AG08396 (cell line): ENCODE results near the gene CAMK1D.
"Not testable (repeated sequence)": the region's sequence is repeated elsewhere in the genome, so short reads cannot be mapped to it uniquely, and the experiment has no call there.

ENCODE experiments used
- DNase-seq: peaks from one replicate; pipeline ENCODE4 v3.0.0; 2012; ENCODE audit warnings: low spot score, mixed read lengths

The CAMK1D gene

GRCh38 chr10:12725580-12725888 lies 376.2 kb downstream of the CAMK1D start:
- not testable (repeated sequence) for DNase-seq

GRCh38 chr10:12726971-12727831 lies 377.9 kb downstream of the CAMK1D start:
- DNase-seq: no peak

- no peak for DNase-seq
Measured at GRCh38 chr10:12727832-12728215, 378.5 kb downstream of the CAMK1D start.

- DNase-seq: no peak
Measured at GRCh38 chr10:12728494-12728893, 379.1 kb downstream of the CAMK1D start.

- DNase-seq: no peak
Measured at GRCh38 chr10:12729885-12730284, 380.5 kb downstream of the CAMK1D start.

GRCh38 chr10:12730809-12731519 lies 381.6 kb downstream of the CAMK1D start:
- no peak for DNase-seq

GRCh38 chr10:12733271-12733670 lies 383.9 kb downstream of the CAMK1D start:
- DNase-seq: no peak

- no peak for DNase-seq
Measured at GRCh38 chr10:12735843-12736462, 386.6 kb downstream of the CAMK1D start.

- DNase-seq: no peak
Measured at GRCh38 chr10:12740813-12741212, 391.5 kb downstream of the CAMK1D start.

GRCh38 chr10:12741360-12741804 lies 392.0 kb downstream of the CAMK1D start:
- DNase-seq: no peak

- no peak for DNase-seq
Measured at GRCh38 chr10:12742771-12743170, 393.4 kb downstream of the CAMK1D start.

- DNase-seq: not testable (repeated sequence)
Measured at GRCh38 chr10:12743466-12743865, 394.1 kb downstream of the CAMK1D start.

- no peak for DNase-seq
Measured at GRCh38 chr10:12743941-12744340, 394.6 kb downstream of the CAMK1D start.

- DNase-seq: no peak
Measured at GRCh38 chr10:12748186-12748585, 398.8 kb downstream of the CAMK1D start.

- DNase-seq: no peak
Measured at GRCh38 chr10:12749760-12750478, 400.6 kb downstream of the CAMK1D start.

- no peak for DNase-seq
Measured at GRCh38 chr10:12750526-12751201, 401.3 kb downstream of the CAMK1D start.

- no peak for DNase-seq
Measured at GRCh38 chr10:12755075-12755474, 405.7 kb downstream of the CAMK1D start.

- no peak for DNase-seq
Measured at GRCh38 chr10:12757351-12757750, 408.0 kb downstream of the CAMK1D start.

- DNase-seq: no peak
Measured at GRCh38 chr10:12758271-12758670, 408.9 kb downstream of the CAMK1D start.

- DNase-seq: no peak
Measured at GRCh38 chr10:12766223-12766622, 416.9 kb downstream of the CAMK1D start.
